RKO (cell line): ENCODE data around the gene BMF.

Source experiments
- DNase-seq: peaks from one replicate; pipeline ENCODE4 v3.0.0-alpha.2; 2016; ENCODE audit warnings: low spot score

Gene BMF

DNA sequence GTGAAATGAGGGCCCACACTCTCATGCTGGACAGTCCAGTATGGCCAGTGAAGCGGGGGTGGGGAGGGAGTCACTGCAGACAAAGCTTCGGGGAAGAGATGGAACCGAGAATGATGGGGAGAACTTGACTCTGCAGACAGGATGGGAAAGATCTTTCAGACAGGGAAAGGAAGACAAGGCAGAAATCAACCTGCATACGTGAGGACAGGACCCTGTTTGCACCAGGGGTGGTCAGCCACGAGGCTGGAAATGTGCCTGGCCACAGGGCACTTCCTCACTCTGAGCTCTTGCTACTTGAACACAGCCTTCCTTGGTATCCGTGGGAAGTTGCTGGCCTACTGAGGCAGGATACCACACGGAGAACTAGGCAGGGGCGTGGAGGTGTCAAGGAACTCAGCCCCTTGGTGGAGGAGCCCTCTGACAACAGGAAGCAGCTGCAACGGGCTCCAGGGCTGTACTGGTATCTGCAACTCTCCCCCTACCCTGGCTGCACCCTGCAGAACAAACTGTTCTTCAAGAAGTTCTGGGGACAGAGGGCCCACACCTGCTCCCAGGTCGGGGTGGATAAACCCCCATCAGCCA, 60.4 kb downstream of the BMF start:
- DNase-seq, result no peak

- no peak for DNase-seq
Measured at GRCh38 chr15:40047415-40048210, 61.1 kb downstream of the BMF start.

DNA sequence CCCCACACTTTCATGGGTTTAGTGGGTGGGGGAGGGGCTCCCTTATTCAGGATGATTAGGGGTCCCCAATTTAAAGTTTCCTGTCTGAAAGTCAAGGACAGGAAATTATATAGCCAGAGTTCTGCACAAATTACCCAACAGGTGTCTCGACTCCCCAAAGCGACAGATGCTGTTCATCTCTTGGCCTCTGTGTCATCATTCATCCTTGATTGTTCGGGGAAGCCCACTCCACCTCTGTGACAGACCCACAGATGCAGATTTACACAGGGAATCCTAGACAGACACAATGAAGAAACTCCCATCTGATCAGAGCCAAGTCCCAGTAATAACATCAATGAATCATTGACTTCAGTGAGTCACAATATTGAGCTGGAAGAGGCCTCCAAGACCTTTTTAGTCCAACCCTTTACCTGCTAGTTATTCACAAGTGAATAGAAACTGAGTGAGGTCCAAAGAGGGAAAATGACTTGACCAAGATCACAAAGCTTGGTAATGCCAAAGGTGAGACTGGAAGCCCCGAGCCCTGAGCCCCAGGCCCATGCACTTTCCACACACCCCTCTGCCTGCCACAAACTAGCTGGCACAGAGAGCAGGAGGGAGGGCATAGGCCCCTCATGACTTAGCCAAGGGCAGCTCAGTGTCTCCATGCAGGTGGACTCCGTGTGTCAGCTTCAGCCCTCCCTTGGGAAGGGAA, 61.8 kb downstream of the BMF start:
- peak; percentile 52 for DNase-seq

GRCh38 chr15:40045572-40046217, 63.0 kb downstream of the BMF start:
- no peak for DNase-seq

DNA sequence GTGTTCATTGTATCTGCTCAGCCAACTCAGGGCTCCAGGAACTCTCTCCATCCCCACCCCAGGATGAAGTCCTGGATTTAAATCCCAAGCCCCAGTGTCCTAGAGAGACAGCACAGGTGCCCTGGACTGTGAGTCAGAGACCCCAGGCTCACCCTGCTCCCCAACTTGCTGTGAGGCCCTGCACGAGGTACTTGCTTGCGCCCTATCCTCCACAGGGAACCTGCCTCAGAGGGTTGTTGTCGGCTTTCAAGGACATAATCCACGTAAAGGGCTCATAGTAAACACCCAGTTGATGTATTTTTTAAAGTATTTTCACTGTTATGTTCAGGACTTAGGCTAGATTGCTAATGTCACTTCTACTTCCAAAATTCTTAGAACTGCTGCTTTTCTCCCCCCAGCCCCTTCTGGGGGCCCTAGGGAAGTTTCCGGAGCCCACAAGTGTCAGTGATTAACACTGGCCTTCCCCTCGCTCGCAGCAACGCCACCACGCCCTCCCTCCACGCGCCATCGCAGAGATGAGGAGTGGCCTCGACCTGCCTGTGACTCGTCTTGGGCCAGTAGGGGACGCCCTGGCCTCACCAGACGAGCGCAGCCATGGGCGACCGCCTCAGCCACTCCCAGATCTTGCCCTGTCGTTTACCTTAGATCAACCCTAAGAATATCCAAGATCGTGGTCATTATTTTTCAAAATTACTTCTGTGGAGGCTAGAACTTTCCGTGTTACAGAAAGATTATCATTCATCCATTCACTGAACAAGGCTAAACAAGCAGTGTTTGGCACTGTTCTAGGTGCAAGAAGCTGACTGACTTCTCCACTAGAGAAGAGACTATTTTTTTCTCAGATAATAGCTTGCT, 63.7 kb downstream of the BMF start:
- DNase-seq, result no peak

- no peak for DNase-seq
Measured at GRCh38 chr15:40043927-40044716, 64.6 kb downstream of the BMF start.

GRCh38 chr15:40042791-40043320, 65.8 kb downstream of the BMF start:
- DNase-seq, result no peak

GRCh38 chr15:40040770-40041169, 67.9 kb downstream of the BMF start:
- no peak for DNase-seq

GRCh38 chr15:40040293-40040635, 68.4 kb downstream of the BMF start:
- DNase-seq, result no peak

GRCh38 chr15:40038638-40039543, 69.8 kb downstream of the BMF start, which contains the start of gene SRP14:
Gene SRP14, minus strand, starts transcription at chr15:40039181. Its CDS starts 65 bp downstream, at chr15:40039116.
- DNase-seq, result peak; percentile 93

GRCh38 chr15:40038275-40038637, 70.4 kb downstream of the BMF start:
- peak; percentile 72 for DNase-seq
